Measurements from ENCODE around the gene TCF7L1. TPM values are rescaled to one million over a fixed set of nuclear protein-coding genes. Genes with fewer than 3 reads are reported as not detected.

TCF7L1 gene
- total and polyA plus RNA-seq, 9 of the 15 experiments (the other 6 are each of a cell fraction or from before 2014, with no cell fraction given): 0.03 to 0.11 (median 0.07) TPM; not detected in 5

GRCh38 chr2:85329181-85329651, 196.0 kb downstream of the TCF7L1 start (continued):
- TF ChIP-seq TEAD4 (IDR thresholded peaks at IDR 0.05; ENCODE audit: low read length): peak; percentile 75
- no peak for TF ChIP-seq TEAD4 (CRISPR knock-in tag; IDR thresholded peaks at IDR 0.05; ENCODE audit: borderline replicate concordance)
- TF ChIP-seq POU5F1 (IDR thresholded peaks at IDR 0.05; ENCODE audit: borderline replicate concordance, low read depth, low read length, partially characterized antibody): no peak
- no peak for TF ChIP-seq MIER1 (IDR thresholded peaks at IDR 0.05; ENCODE audit: low read depth)
- TF ChIP-seq ZBTB34 (CRISPR knock-in tag; IDR thresholded peaks at IDR 0.05): no peak
- no peak for TF ChIP-seq MYBL2 (IDR thresholded peaks at IDR 0.05; ENCODE audit: low read depth)
- TF ChIP-seq MYBL2 (CRISPR knock-in tag; IDR thresholded peaks at IDR 0.05; ENCODE audit: borderline replicate concordance): no peak
- no peak for TF ChIP-seq ILF3 (IDR thresholded peaks at IDR 0.05; ENCODE audit: borderline replicate concordance)
- TF ChIP-seq HINFP (tag; conservative IDR thresholded peaks at IDR 0.05; ENCODE audit: low read depth): no peak
- no peak for TF ChIP-seq DIDO1 (tag; IDR thresholded peaks at IDR 0.05; ENCODE audit: low read depth)
- no peak for TF ChIP-seq ZNF444 (CRISPR knock-in tag; IDR thresholded peaks at IDR 0.05)
- TF ChIP-seq ZFP91 (CRISPR knock-in tag; IDR thresholded peaks at IDR 0.05): no peak
- no peak for TF ChIP-seq L3MBTL2 (IDR thresholded peaks at IDR 0.05)
- no peak for TF ChIP-seq ZNF518B (CRISPR knock-in tag; IDR thresholded peaks at IDR 0.05)
- 0 out of 2 replicates have a peak, but pooled peaks have one; percentile 17 for TF ChIP-seq KLF16 (IDR thresholded peaks at IDR 0.05)
- no peak for TF ChIP-seq ZHX1 (conservative IDR thresholded peaks at IDR 0.05; ENCODE audit: low read length)
- no peak for TF ChIP-seq ILK (tag; IDR thresholded peaks at IDR 0.05; ENCODE audit: borderline replicate concordance, low read depth)
- TF ChIP-seq BDP1 (IDR thresholded peaks at IDR 0.05; ENCODE audit: insufficient read depth, insufficient read length): no peak

Data from K562 (cell line).